Breast epithelium (tissue), 3 donors: ENCODE results near the gene MAP3K19.

Experiments used
- CTCF ChIP-seq, 3 donors: fragments of 450-650 bp; IDR thresholded peaks; one replicate each; pipeline ENCODE4 v1.5.1; 2016 to 2017; ENCODE audit warnings: antibody characterized with exemption in 3 of 3, mild to moderate bottlenecking in 3 of 3, moderate library complexity in 3 of 3
- POLR2A ChIP-seq: fragments of 450-650 bp; IDR thresholded peaks from one replicate; pipeline ENCODE4 v1.6.1; 2016; ENCODE audit warnings: antibody characterized with exemption, mild to moderate bottlenecking, moderate library complexity
- POLR2AphosphoS5 ChIP-seq, 3 donors: sonication (generic); formaldehyde crosslinking; IDR thresholded peaks; one replicate each; pipeline ENCODE4 v1.6.1; 2017; ENCODE audit warnings: antibody characterized with exemption in 3 of 3

DNA sequence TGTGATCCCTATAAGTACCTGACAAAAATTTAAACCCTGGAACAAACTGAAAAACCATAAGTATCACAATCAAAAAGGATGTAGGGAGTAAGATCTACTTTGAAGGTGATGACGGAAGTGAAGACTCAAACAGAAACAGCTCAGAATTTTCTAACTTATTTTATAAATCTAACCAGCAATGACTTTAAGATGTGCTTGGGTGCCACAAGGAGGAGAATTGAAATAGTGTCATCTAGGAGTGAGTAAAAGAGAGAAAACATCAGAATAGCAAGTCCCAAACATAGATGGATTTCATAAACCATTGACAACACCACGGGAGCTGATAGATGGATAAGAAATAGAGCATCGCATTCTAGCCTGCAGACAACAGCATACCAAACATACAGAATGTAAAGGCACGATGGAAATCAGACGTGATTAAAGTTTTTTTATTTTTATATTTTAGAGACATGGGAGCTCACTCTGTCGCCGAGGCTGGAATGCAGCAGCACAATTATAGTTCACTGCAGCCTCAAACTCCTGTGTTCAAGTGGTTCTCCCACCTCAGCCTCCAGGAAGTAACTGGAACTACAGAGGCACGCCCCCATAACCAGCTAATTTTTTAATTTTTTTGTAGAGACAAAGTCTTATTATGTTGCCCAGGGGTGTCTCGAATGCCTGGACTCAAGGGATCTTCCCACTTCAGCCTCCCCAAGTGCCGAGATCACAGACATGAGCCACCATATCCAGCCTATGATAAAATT, 36.9 kb downstream of the MAP3K19 start:
- TF ChIP-seq CTCF (IDR thresholded peaks at IDR 0.05) (no peak), POLR2A (no peak), POLR2AphosphoS5 (IDR thresholded peaks at IDR 0.05) (no peak)
